Skin epidermis (tissue), 12 donors: ENCODE measurements around the gene ATP5F1B.
"Not testable (repeated sequence)": the region's sequence is repeated elsewhere in the genome, so short reads cannot be mapped to it uniquely, and the experiment has no call there.

Experiments
- H3K27ac ChIP-seq, 21 experiments: fragments of 200-600 bp; sonication (generic) in 11 of 21; one replicate each; pipeline ENCODE4 v1.5.0; 2020; ENCODE audit warnings: mild to moderate bottlenecking in 3 of 21, inconsistent platforms in 2 of 21, moderate library complexity in 2 of 21
- H3K4me3 ChIP-seq, 7 experiments: fragments of 200-600 bp; sonication (generic) in 2 of 7; one replicate each; pipeline ENCODE4 v1.5.0; 2020; ENCODE audit warnings: inconsistent platforms in 2 of 7, mild to moderate bottlenecking in 2 of 7, moderate library complexity in 1 of 7

ATP5F1B gene

GRCh38 chr12:56657416-56658379, 11.9 kb upstream of the ATP5F1B start:
- Histone ChIP-seq H3K4me3 (no peak overlapping the region), H3K27ac (no peak overlapping the region)

- not testable (repeated sequence) for H3K4me3 ChIP-seq, H3K27ac ChIP-seq
Observed at GRCh38 chr12:56653781-56654180, 8.0 kb upstream of the ATP5F1B start.

GRCh38 chr12:56648023-56648422, 2.2 kb upstream of the ATP5F1B start:
- not testable (repeated sequence) for H3K27ac ChIP-seq, H3K4me3 ChIP-seq

GRCh38 chr12:56645201-56645716, 525 bp downstream of the ATP5F1B start:
- Histone ChIP-seq H3K27ac (peak overlapping the region; percentile 80 to 98 (median 96)), H3K4me3 (peak overlapping the region; percentile 73 to 97 (median 89))

GRCh38 chr12:56644654-56645053, 1.1 kb downstream of the ATP5F1B start:
- Histone ChIP-seq H3K27ac (peak overlapping the region in 18 of 21 experiments; percentile 82 to 98 (median 96)), H3K4me3 (peak overlapping the region; percentile 73 to 97 (median 89))

- Histone ChIP-seq H3K4me3 (no peak overlapping the region), H3K27ac (no peak overlapping the region)
Observed at GRCh38 chr12:56641219-56641618, 4.6 kb downstream of the ATP5F1B start.

- Histone ChIP-seq H3K4me3 (no peak overlapping the region), H3K27ac (peak overlapping the region in 14 of 21 experiments; percentile 81 to 97 (median 88))
Observed at GRCh38 chr12:56637621-56638020, 8.2 kb downstream of the ATP5F1B start.

- Histone ChIP-seq H3K4me3 (peak overlapping the region; percentile 67 to 81 (median 74)), H3K27ac (peak overlapping the region in 20 of 21 experiments; percentile 76 to 97 (median 88))
Observed at GRCh38 chr12:56636675-56637540, 8.9 kb downstream of the ATP5F1B start.

- peak overlapping the region in 20 of 21 experiments; percentile 76 to 97 (median 88) for H3K27ac ChIP-seq
- peak overlapping the region; percentile 67 to 81 (median 74) for H3K4me3 ChIP-seq
Observed at GRCh38 chr12:56635806-56636674, 9.7 kb downstream of the ATP5F1B start.

- peak overlapping the region; percentile 67 to 81 (median 74) for H3K4me3 ChIP-seq
Observed at GRCh38 chr12:56634837-56635791, 10.7 kb downstream of the ATP5F1B start.

GRCh38 chr12:56634242-56634836, 11.4 kb downstream of the ATP5F1B start:
- Histone ChIP-seq H3K27ac (peak overlapping the region in 20 of 21 experiments; percentile 76 to 97 (median 88)), H3K4me3 (peak overlapping the region; percentile 67 to 81 (median 74))

More at GRCh38 chr12:56634837-56635791, 10.7 kb downstream of the ATP5F1B start:
- H3K27ac ChIP-seq, result peak overlapping the region; percentile 16 to 97 (median 88)

- peak overlapping the region; percentile 67 to 81 (median 74) for H3K4me3 ChIP-seq
Observed at GRCh38 chr12:56633468-56634241, 12.1 kb downstream of the ATP5F1B start.

GRCh38 chr12:56632701-56633467, 12.9 kb downstream of the ATP5F1B start:
- peak overlapping the region in 2 of 7 experiments; percentile 11 to 74 for H3K4me3 ChIP-seq
- peak overlapping the region in 18 of 21 experiments; percentile 4 to 97 (median 85) for H3K27ac ChIP-seq

More at GRCh38 chr12:56633468-56634241, 12.1 kb downstream of the ATP5F1B start:
- peak overlapping the region in 19 of 21 experiments; percentile 76 to 97 (median 88) for H3K27ac ChIP-seq

GRCh38 chr12:56631790-56632700, 13.7 kb downstream of the ATP5F1B start:
- H3K4me3 ChIP-seq, result peak overlapping the region in 2 of 7 experiments; percentile 11 to 74

More at GRCh38 chr12:56631790-56632700, 13.7 kb downstream of the ATP5F1B start:
- H3K27ac ChIP-seq, result peak overlapping the region in 19 of 21 experiments; percentile 4 to 97 (median 81)
